ENCODE data around the gene APOBR. TPM values are rescaled to one million over a fixed set of nuclear protein-coding genes. Genes with fewer than 3 reads are reported as not detected.
A peak's percentile ranks its signal among the peaks of the same experiment; 100 is the strongest.

The APOBR gene
- total and polyA plus RNA-seq, 10 of the 15 experiments (the other 5 are each of a cell fraction or from before 2014, with no cell fraction given): 0.04 to 2.5 (median 0.54) TPM; not detected in 1

GRCh38 chr16:28473714-28474265 is 20.7 kb upstream of the APOBR start:
- intact Hi-C loops (cut with micrococcal nuclease; ENCODE audit: unreplicated experiment) (no loop called here), in situ Hi-C loops (cut with MboI) (no loop called here)
- no peak overlapping the region for H3K27ac ChIP-seq (ENCODE audit: control insufficient read depth, insufficient read depth)
- no peaks in the 10 kb centered on the region for H3K27me3 ChIP-seq (replicated peaks in 1 of 2; ENCODE audit: control insufficient read depth in 2 of 2, insufficient read depth in 2 of 2, low read length in 1 of 2)
- H3K4me1 ChIP-seq (ENCODE audit: control insufficient read depth, insufficient read depth, low read length): no peaks in the 10 kb centered on the region; the same call in 1 of the 2 replicates
- SMC1A ChIA-PET (ENCODE audit: uncharacterized antibody, unreplicated experiment): interaction anchor here (0.8 kb wide), 1 partner anchor 18 kb away, joined by 3 read pairs; the partner anchor contains the start of gene CLN3
- H3K36me3 ChIP-seq (ENCODE audit: control insufficient read depth in 2 of 2, insufficient read depth in 2 of 2, low read length in 1 of 2): no peaks in the 10 kb centered on the region; a peak in 2 of 4 replicates
- no peak overlapping the region for H3K4me3 ChIP-seq
- H3K79me2 ChIP-seq (ENCODE audit: control insufficient read depth, insufficient read depth, low read length): no peaks in the 10 kb centered on the region
- 42% methylated on average over 8 of the region's 8 CpGs for WGBS (ENCODE audit: insufficient coverage, insufficient replicate concordance, low lambda C conversion rate, missing lambda C conversion rate)
- H3K9me3 ChIP-seq (replicated peaks; ENCODE audit: control insufficient read depth, insufficient read depth, low read length): no peaks in the 10 kb centered on the region
- FAIRE-seq (no peak), ATAC-seq (peak; percentile 89), DNase-seq (ENCODE audit: low read depth, low spot score) (no peak)
- RAD21 ChIA-PET (ENCODE audit: unreplicated experiment): no interaction called here
- CTCF ChIA-PET: no interaction called here
- no peak overlapping the region for H2AFZ ChIP-seq (ENCODE audit: control insufficient read depth, low read depth, low read length)
- POLR2A ChIA-PET: interaction anchor here (0.7 kb wide), 1 partner anchor 135 kb away, joined by 4 read pairs; no protein-coding TSS in a partner anchor
- H3K9ac ChIP-seq (ENCODE audit: control insufficient read depth, insufficient read depth, low read length): no peak overlapping the region
- no peaks in the 10 kb centered on the region for H4K20me1 ChIP-seq (ENCODE audit: control insufficient read depth, insufficient read depth)
- no TSS peak for BruUV-seq (replicated peaks)
- no peak overlapping the region for H3K4me2 ChIP-seq (ENCODE audit: control insufficient read depth, insufficient read depth)
- TF ChIP-seq RFX5 (IDR thresholded peaks at IDR 0.05; ENCODE audit: low read depth, low read length): 0 out of 2 replicates have a peak, but pooled peaks have one; percentile 61
- TF ChIP-seq, protein P1, sequence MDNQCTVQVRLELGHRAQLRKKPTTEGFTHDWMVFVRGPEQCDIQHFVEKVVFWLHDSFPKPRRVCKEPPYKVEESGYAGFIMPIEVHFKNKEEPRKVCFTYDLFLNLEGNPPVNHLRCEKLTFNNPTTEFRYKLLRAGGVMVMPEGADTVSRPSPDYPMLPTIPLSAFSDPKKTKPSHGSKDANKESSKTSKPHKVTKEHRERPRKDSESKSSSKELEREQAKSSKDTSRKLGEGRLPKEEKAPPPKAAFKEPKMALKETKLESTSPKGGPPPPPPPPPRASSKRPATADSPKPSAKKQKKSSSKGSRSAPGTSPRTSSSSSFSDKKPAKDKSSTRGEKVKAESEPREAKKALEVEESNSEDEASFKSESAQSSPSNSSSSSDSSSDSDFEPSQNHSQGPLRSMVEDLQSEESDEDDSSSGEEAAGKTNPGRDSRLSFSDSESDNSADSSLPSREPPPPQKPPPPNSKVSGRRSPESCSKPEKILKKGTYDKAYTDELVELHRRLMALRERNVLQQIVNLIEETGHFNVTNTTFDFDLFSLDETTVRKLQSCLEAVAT (IDR thresholded peaks at IDR 0.05): peak; percentile 84
- no peak for TF ChIP-seq JUND (IDR thresholded peaks at IDR 0.05; ENCODE audit: low read depth, low read length)
- peak; percentile 86; the same call in 2 of the 3 replicates for TF ChIP-seq POU2F2 (IDR thresholded peaks at IDR 0.05; ENCODE audit: borderline replicate concordance, low read depth, low read length)
- peak; percentile 75 for TF ChIP-seq ATF7 (IDR thresholded peaks at IDR 0.05; ENCODE audit: low read depth)
- TF ChIP-seq FOXM1 (IDR thresholded peaks at IDR 0.05; ENCODE audit: low read depth, low read length): no peak
- TF ChIP-seq MTA2 (IDR thresholded peaks at IDR 0.05; ENCODE audit: low read depth): peak; percentile 75
- peak; percentile 57 to 60 for TF ChIP-seq BHLHE40 (IDR thresholded peaks at IDR 0.05; ENCODE audit: borderline replicate concordance in 1 of 2, low read depth in 2 of 2, low read length in 1 of 2)
- peak in 1 of 2 experiments; percentile 62; a peak in 1 of 4 replicates for TF ChIP-seq EP300 (IDR thresholded peaks at IDR 0.05; ENCODE audit: borderline replicate concordance in 1 of 2, control insufficient read depth in 1 of 2, low read depth in 2 of 2, low read length in 2 of 2)
- peak; percentile 50; the same call in 1 of the 2 replicates for TF ChIP-seq PAX5 (IDR thresholded peaks at IDR 0.05; ENCODE audit: borderline replicate concordance, low read depth, low read length)
- 0 out of 2 replicates have a peak, but pooled peaks have one; percentile 24 for TF ChIP-seq DPF2 (IDR thresholded peaks at IDR 0.05)
- peak; percentile 37; the same call in 1 of the 2 replicates for TF ChIP-seq IKZF1 (conservative IDR thresholded peaks at IDR 0.05)
- no peak for TF ChIP-seq SREBF2 (IDR thresholded peaks at IDR 0.05; ENCODE audit: low read length)
- TF ChIP-seq NR2C1 (IDR thresholded peaks at IDR 0.05): no peak
- 0 out of 2 replicates have a peak, but pooled peaks have one; percentile 12 for TF ChIP-seq JUNB (IDR thresholded peaks at IDR 0.05)
- no peak for TF ChIP-seq BMI1 (IDR thresholded peaks at IDR 0.05; ENCODE audit: borderline replicate concordance)
- no peak for TF ChIP-seq YY1 (IDR thresholded peaks at IDR 0.05; ENCODE audit: low read depth, low read length)
- peak; percentile 81 for TF ChIP-seq MEF2B (IDR thresholded peaks at IDR 0.05; ENCODE audit: partially characterized antibody, poor library complexity, severe bottlenecking)
- TF ChIP-seq, protein P2, sequence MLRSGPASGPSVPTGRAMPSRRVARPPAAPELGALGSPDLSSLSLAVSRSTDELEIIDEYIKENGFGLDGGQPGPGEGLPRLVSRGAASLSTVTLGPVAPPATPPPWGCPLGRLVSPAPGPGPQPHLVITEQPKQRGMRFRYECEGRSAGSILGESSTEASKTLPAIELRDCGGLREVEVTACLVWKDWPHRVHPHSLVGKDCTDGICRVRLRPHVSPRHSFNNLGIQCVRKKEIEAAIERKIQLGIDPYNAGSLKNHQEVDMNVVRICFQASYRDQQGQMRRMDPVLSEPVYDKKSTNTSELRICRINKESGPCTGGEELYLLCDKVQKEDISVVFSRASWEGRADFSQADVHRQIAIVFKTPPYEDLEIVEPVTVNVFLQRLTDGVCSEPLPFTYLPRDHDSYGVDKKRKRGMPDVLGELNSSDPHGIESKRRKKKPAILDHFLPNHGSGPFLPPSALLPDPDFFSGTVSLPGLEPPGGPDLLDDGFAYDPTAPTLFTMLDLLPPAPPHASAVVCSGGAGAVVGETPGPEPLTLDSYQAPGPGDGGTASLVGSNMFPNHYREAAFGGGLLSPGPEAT (IDR thresholded peaks at IDR 0.05; ENCODE audit: low read depth): peak; percentile 81
- TF ChIP-seq, protein P3, sequence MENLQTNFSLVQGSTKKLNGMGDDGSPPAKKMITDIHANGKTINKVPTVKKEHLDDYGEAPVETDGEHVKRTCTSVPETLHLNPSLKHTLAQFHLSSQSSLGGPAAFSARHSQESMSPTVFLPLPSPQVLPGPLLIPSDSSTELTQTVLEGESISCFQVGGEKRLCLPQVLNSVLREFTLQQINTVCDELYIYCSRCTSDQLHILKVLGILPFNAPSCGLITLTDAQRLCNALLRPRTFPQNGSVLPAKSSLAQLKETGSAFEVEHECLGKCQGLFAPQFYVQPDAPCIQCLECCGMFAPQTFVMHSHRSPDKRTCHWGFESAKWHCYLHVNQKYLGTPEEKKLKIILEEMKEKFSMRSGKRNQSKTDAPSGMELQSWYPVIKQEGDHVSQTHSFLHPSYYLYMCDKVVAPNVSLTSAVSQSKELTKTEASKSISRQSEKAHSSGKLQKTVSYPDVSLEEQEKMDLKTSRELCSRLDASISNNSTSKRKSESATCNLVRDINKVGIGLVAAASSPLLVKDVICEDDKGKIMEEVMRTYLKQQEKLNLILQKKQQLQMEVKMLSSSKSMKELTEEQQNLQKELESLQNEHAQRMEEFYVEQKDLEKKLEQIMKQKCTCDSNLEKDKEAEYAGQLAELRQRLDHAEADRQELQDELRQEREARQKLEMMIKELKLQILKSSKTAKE (IDR thresholded peaks at IDR 0.05; ENCODE audit: low read depth, poor library complexity, severe bottlenecking): peak; percentile 82

Measured in GM12878 (cell line).